Stimulated activated CD8-positive, alpha-beta memory T cell treated with anti-CD3 and anti-CD28 coated beads, Interleukin-7, amount 100 ng/mL, for 48 hours (primary cell): ENCODE measurements around the gene EPX.

Experiments
- DNase-seq, 2 donors: peaks; one replicate each; pipeline ENCODE4 v3.0.0-alpha.2; 2020; ENCODE audit warnings: low read depth in 1 of 2; ENCODE audit errors: extremely low read depth in 1 of 2

EPX gene

DNA sequence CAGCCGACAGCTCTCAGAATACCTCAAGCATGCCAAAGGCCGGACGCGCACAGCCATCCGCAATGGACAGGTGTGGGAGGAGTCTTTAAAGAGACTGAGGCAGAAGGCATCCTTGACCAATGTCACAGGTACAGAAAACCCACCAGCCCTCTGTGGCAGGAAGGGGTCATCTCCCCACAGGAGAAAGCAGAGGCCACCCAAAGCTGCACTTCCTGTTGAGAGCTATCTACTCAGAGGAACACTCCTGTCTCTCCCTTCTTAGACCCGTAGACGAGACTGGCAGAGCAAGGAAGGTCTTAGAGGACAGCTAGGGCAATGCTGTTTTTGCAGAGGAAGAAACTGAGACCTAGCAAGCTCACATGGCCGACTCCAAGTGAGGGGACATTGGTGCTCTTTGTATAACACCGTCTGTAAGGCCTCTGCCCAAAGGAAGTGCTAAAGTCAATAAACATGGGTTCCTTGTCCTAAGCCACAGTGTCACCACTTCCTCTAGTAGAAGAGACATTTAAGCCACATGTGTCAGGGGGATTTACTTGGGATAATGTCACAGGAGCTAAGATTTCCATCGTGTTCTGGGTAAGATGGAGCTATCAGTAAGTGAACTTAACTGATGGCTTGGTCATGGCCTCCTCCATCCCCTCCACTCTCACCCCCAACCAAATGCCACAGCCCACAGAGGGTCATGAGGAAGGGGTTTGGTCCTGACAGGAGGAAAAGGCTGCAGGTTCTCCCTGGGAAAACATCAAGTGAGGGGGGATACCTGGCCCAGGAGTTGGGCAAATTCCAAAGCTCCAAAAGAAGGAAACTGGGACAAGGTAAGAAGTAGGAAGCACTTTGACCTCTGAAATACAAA lies 55.2 kb downstream of the EPX start:
- no peak for DNase-seq

DNA sequence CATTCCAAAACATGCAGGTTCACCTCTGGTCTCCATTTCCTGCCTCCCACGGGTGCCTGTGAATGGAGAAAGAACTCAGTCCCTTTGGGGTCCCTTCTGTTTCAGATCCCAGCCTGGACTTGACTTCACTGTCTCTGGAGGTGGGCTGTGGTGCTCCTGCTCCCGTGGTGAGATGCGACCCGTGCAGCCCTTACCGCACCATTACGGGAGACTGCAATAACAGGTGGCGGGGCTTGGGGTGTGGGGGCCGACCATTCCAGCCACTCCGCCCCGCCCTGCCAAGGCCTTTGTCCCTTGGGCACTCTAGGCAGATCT lies 56.4 kb downstream of the EPX start:
- DNase-seq: no peak

DNA sequence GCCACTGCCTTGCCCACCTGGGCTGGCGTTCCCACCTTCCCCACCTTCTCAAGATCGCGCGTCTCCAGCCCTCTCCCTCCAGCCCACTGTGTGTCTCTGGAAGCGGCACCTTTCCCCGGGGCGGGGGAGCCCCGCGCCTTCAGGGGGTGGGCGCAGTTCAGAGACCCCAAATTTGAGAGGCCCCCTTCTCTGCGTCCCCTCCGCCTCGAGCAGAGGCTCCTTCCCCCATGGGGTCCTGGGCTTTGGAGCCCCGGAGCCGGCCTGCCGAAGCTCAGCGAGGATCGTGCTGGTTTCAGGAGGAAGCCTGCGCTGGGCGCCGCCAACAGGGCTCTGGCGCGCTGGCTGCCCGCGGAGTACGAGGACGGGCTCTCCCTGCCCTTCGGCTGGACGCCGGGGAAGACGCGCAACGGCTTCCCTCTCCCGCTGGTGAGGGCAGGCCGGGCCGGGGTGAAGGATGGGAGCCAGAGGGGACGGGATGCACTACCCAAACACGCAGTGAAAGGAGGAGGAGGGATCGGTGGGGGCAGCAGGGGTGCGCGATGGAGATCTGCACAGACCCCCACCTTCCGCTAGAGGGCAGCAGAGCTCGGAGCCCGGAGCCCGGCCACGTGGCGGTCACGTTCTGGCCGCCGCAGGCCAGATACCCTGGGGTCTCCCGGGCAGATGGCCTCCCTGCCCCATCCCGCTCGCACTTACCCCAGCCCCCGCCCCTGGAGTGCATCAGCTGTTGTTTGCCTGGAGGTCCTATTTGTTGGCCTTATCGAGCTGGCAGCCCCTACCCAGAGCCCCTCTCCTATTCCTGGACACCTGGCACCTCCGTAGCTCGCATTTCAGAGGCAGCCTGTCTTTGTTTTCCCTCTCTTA lies 57.0 kb downstream of the EPX start:
- peak; percentile 42 to 53 for DNase-seq

DNA sequence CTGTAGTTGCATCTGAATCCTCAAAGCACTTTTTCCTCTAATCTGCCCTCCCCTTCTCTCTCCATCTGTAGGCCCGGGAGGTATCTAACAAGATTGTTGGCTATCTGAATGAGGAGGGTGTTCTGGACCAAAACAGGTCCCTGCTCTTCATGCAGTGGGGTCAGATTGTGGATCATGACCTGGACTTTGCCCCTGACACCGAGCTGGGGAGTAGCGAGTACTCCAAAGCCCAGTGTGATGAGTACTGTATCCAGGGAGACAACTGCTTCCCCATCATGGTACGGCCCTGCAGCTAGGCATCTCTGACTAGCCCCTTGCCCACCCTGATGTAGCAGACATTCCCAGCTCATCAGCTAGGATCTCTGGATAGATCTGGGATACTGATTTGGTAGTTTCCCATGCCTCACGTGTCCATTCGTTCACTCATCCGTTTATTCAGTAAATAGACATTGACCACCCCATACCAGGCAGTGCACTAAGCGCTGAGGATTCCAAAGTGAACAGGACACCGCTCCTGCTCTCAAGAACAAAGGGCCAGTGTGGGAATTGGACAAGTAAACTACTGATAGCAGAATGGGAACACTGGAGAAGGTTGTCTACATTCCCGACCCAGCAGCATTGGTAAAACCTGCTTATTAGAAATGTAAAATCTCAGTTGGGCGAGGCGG lies 58.0 kb downstream of the EPX start:
- no peak for DNase-seq

DNA sequence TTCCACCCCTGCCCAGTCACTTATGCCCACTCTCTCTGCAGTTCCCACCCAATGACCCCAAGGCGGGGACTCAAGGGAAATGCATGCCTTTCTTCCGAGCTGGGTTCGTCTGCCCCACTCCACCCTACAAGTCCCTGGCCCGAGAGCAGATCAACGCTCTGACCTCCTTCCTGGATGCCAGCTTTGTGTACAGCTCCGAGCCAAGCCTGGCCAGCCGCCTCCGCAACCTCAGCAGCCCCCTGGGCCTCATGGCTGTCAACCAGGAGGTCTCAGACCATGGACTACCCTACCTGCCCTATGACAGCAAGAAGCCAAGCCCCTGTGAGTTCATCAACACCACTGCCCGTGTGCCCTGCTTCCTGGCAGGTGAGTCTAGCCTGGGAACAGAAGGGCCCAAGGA lies 59.6 kb downstream of the EPX start:
- no peak for DNase-seq

DNA sequence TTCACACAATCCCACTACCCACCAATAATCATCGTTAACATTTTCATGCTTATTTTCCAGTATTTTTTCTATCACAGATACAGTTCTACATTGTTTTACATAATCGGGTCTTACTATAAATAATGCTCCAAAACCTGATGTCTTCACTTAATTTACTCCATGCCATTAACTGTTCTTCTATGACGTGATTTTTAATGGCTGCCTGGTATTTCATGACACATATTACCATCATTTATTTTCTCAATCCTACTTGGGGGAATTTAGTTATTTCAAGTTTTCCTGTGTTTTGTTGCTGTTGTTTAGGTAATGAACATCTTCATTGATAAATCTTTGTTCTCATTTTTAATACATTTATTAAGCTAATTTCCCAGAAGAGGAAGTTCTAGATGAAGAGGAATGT lies 60.6 kb downstream of the EPX start:
- no peak for DNase-seq
